Immature natural killer cell (primary cell): ENCODE results near the gene SLC8A1. TPM values are rescaled to one million over a fixed set of nuclear protein-coding genes. Genes with fewer than 3 reads are reported as not detected.

Source experiments
- DNase-seq, 3 donors: peaks; one replicate each; pipeline ENCODE4 v3.0.0; 2022; ENCODE audit warnings: mixed read lengths in 1 of 3
- H3K27ac Mint-ChIP-seq, 6 donors: one replicate each; pipeline ENCODE4 v1.8.0; 2020; ENCODE audit warnings: mixed read lengths in 6 of 6, mild to moderate bottlenecking in 5 of 6, inconsistent platforms in 4 of 6, moderate library complexity in 3 of 6
- H3K27me3 Mint-ChIP-seq, 3 donors: one replicate each; pipeline ENCODE4 v1.8.0; 2020 to 2021; ENCODE audit warnings: low read depth in 3 of 3, mild to moderate bottlenecking in 3 of 3, mixed read lengths in 3 of 3, moderate library complexity in 3 of 3, inconsistent platforms in 1 of 3
- H3K36me3 Mint-ChIP-seq, 3 donors: one replicate each; pipeline ENCODE4 v1.8.0; 2020; ENCODE audit warnings: mixed read lengths in 3 of 3, inconsistent platforms in 2 of 3, mild to moderate bottlenecking in 2 of 3
- H3K4me1 Mint-ChIP-seq, 2 donors: one replicate each; pipeline ENCODE4 v1.8.0; 2020; ENCODE audit warnings: inconsistent platforms in 2 of 2, mild to moderate bottlenecking in 2 of 2, mixed read lengths in 2 of 2, moderate library complexity in 1 of 2
- H3K4me3 Mint-ChIP-seq, 5 donors: one replicate each; pipeline ENCODE4 v1.8.0; 2020; ENCODE audit warnings: mild to moderate bottlenecking in 5 of 5, mixed read lengths in 5 of 5, inconsistent platforms in 3 of 5, moderate library complexity in 3 of 5
- H3K9me3 Mint-ChIP-seq, 6 donors: one replicate each; pipeline ENCODE4 v1.8.0; 2020; ENCODE audit warnings: mild to moderate bottlenecking in 6 of 6, mixed read lengths in 6 of 6, inconsistent platforms in 4 of 6, moderate library complexity in 3 of 6
- polyA plus RNA-seq, 3 donors: library from polyadenylated mRNA; unstranded; fragments of 300-500 nt; fragmentation: Illumina TruSeq; gene quantifications; one replicate each; pipeline ENCODE4 v1.2.3, GENCODE V29; 2021

SLC8A1 gene
- polyA plus RNA-seq, 3 donors from 2014 or later = 0.01 to 0.34 (median 0.11) TPM

DNA sequence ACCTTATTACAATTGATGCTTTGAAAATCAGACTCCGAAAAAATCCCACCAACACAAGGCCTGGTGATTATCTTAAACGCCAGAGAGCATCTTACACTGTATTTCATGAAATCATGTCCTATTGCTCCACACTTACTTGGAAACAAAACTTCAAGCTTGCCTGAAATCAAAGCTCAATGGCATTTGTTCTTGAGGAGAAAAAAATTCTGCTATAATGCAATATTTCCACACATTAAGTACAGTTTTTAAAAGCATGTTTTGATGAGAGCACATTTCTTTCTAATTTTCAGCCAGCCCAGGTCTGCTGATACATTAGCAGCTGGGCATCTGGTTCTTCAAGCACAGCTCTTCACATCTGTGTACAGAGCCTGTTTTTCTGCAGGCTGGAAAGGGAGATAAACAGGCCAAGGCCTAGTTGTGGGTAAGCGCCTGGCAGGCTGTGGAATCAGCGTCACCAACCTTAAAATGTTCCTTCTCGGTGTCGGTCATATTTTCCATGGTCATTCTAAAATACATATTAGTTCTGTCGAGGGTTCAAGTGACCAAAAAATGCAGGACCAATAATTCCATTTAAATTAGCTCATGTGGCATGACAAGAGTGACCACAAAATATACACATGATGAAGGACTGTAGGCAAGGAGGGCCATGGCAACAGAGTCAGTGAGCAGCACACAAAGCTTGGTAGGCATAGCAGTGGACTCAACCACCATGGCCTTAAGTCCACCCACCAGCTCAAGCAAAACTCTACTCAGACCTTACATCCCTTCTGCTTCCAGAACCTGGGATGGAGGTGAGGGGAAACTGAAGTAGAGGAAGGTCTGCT lies 20.9 kb downstream of the SLC8A1 start:
- H3K36me3 Mint-ChIP-seq = no peaks in the 10 kb centered on the region
- H3K9me3 Mint-ChIP-seq = peaks cover 1 to 13% (median 9%) of the 10 kb centered on the region in 6 donors
- no peak overlapping the region for H3K27ac Mint-ChIP-seq
- no peaks in the 10 kb centered on the region for H3K4me1 Mint-ChIP-seq
- peaks cover 0 to 3% (median 0%) of the 10 kb centered on the region in 3 donors for H3K27me3 Mint-ChIP-seq
- no peak for DNase-seq
- H3K4me3 Mint-ChIP-seq = no peak overlapping the region

DNA sequence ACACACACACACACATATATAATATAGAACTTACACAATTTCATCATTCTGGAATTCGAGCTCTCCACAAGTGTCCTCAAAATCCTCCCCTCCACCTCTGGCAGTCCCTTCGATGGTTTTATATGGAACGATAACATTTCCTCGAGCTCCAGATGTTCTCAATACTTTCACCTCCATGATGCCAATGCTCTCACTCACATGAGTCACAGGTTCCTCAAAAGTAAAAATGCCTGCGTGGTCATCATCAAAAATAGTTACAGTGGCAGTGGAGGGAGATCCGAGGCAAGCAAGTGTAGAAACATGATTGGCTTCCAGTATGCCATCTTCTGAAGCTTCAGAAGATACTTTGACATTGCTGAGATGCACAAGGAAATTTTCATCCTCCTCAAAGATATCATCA lies 23.5 kb downstream of the SLC8A1 start:
- Mint-ChIP-seq H3K4me3 (no peak overlapping the region), H3K27me3 (peaks cover 0 to 3% (median 0%) of the 10 kb centered on the region in 3 donors), H3K36me3 (no peaks in the 10 kb centered on the region), H3K4me1 (no peaks in the 10 kb centered on the region), H3K9me3 (peaks cover 1 to 13% (median 7%) of the 10 kb centered on the region in 6 donors), H3K27ac (peak overlapping the region in 1 of 6 donors; percentile 34)
- DNase-seq = no peak

DNA sequence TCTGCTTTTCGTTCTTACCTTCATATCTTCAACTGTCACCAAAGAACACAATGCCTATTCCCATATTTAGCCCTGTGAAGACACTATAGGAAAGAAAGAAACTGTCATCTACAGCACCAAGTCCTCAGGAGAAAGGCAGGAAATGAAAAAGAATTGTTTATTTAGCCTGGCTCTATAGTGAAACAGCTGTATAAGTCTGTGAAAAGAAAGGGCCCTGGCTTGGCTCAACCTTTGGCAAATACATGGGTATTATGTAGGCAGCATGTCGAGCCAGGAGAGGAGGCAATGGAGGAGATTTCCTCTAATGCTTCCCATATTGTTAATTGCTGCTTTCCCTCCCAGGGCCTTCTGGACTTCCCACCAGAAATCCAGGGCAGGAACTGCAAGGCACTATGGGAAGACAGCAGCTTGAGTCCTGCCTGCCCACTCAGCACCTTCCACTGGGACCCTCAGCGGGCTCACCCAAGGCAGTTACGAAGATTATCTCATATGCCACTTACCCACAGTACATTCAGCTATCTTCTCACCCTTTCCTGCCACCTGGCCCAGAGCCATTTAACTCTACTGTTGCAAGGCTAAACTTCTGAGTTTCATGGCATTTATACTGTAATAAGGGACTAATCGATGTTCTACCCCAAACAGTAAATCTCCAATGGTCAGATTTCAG lies 30.1 kb downstream of the SLC8A1 start:
- Mint-ChIP-seq H3K9me3 (peaks cover 0 to 5% (median 0%) of the 10 kb centered on the region in 6 donors), H3K27me3 (peaks cover 0 to 5% (median 2%) of the 10 kb centered on the region in 3 donors), H3K36me3 (peaks cover 0 to 4% (median 0%) of the 10 kb centered on the region in 3 donors), H3K27ac (no peak overlapping the region), H3K4me3 (no peak overlapping the region), H3K4me1 (no peaks in the 10 kb centered on the region)
- DNase-seq = no peak

DNA sequence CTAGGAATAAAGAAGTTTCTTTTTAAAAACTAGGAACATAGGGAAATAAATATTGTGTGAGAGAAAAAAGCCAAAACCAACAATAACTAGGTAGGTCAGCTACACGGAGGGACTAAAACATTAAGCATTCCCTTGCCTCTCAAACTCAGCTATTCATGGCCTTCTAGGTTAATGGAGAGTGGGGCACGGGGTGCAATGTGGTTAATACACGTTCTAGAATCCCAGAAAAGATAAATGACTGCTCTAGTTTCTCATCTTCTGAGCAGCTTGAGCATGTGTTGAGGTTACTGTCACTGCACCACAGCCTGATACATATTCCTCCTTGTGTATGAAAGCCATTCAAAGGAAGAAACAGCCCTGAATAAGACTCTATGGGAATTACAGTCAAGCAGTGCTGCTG lies 31.4 kb downstream of the SLC8A1 start:
- H3K4me1 Mint-ChIP-seq = no peaks in the 10 kb centered on the region
- DNase-seq = no peak
- no peak overlapping the region for H3K27ac Mint-ChIP-seq
- peaks cover 0 to 3% (median 0%) of the 10 kb centered on the region in 6 donors for H3K9me3 Mint-ChIP-seq
- peaks cover 0 to 4% (median 0%) of the 10 kb centered on the region in 3 donors for H3K36me3 Mint-ChIP-seq
- H3K27me3 Mint-ChIP-seq = peaks cover 0 to 5% (median 2%) of the 10 kb centered on the region in 3 donors
- no peak overlapping the region for H3K4me3 Mint-ChIP-seq

DNA sequence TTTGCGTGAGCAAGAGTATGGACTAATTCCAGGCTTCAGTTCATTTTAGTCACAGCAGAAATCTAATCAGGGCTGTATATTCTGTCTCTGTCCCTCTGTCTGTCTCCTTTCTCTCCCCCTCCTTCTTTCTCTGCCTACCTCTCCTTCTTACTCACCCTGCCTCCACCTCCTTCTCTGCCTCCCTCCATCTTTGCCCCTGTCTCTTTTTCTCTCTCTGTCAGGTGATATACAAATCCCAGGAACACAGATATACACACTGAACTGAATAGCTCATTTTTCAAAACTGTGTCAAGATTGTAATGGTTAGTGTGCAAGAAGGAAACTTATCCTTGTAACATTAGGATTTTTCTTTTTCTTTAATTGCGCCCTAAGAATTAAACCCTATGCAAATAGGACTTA lies 32.5 kb downstream of the SLC8A1 start:
- no peak for DNase-seq
- peaks cover 0 to 5% (median 5%) of the 10 kb centered on the region in 3 donors for H3K27me3 Mint-ChIP-seq
- peaks cover 0 to 3% (median 0%) of the 10 kb centered on the region in 6 donors for H3K9me3 Mint-ChIP-seq
- no peak overlapping the region for H3K27ac Mint-ChIP-seq
- H3K36me3 Mint-ChIP-seq = peaks cover 0 to 4% (median 0%) of the 10 kb centered on the region in 3 donors
- H3K4me1 Mint-ChIP-seq = no peaks in the 10 kb centered on the region
- no peak overlapping the region for H3K4me3 Mint-ChIP-seq

DNA sequence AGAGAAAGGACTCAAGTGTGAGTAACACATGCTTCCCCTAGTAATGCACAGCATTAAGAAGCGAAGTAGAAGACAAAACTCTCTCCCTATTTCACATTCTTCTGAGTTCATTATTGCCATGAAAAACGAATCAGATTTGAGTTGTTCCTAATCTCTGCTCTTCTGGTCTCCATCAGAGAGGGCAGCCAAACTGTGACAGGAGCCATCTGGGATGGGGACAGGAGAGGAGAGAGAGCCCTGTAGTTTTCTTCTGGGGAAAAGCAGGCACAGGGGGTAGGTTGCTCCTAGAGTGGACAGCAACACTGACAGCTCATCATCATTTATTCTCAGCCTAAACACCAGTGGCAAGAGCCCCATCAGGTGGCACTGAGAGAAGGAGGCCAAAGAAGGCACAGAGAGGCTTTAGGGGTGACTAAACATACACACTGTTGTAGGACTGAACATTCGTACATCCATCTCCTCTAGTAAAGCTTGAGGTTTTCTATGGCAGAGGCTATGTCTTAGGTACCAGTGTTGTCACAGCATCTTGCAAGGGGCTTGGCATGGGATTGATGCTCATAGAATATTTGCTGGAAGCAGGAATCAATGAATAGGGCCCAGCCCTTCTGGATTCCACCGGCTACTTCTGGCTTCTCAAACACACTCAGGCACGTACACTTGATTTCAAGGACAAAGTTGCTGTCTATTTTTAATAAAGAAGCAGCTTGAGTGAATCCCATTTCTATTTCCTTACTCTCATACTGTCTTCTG lies 33.1 kb downstream of the SLC8A1 start:
- H3K36me3 Mint-ChIP-seq = peaks cover 0 to 4% (median 0%) of the 10 kb centered on the region in 3 donors
- no peaks in the 10 kb centered on the region for H3K4me1 Mint-ChIP-seq
- peaks cover 0 to 3% (median 0%) of the 10 kb centered on the region in 6 donors for H3K9me3 Mint-ChIP-seq
- no peak for DNase-seq
- H3K4me3 Mint-ChIP-seq = no peak overlapping the region
- H3K27ac Mint-ChIP-seq = no peak overlapping the region
- peaks cover 0 to 5% (median 5%) of the 10 kb centered on the region in 3 donors for H3K27me3 Mint-ChIP-seq

DNA sequence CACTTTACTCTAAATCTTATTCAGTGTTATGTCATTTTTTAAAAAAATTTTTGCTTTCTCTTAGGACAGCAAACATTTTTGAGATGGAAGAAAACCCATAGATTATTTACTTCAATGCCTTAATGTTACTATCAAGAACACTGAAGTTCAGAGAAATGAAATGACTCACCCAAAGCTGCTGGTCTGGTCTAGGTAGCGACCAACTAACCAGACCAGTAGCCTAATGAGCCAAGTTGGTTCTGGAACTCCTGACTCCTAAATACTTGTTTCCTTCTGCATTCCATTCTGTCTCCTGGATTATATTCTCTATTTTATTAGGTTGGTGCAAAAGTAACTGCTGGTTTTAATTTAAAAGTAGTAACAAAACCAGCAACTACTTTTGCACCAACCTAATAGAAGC lies 35.4 kb downstream of the SLC8A1 start:
- H3K27ac Mint-ChIP-seq = no peak overlapping the region
- no peaks in the 10 kb centered on the region for H3K4me1 Mint-ChIP-seq
- H3K27me3 Mint-ChIP-seq = peaks cover 0 to 5% (median 5%) of the 10 kb centered on the region in 3 donors
- DNase-seq = no peak
- H3K9me3 Mint-ChIP-seq = peaks cover 0 to 3% (median 0%) of the 10 kb centered on the region in 6 donors
- H3K4me3 Mint-ChIP-seq = no peak overlapping the region
- peaks cover 0 to 4% (median 0%) of the 10 kb centered on the region in 3 donors for H3K36me3 Mint-ChIP-seq

DNA sequence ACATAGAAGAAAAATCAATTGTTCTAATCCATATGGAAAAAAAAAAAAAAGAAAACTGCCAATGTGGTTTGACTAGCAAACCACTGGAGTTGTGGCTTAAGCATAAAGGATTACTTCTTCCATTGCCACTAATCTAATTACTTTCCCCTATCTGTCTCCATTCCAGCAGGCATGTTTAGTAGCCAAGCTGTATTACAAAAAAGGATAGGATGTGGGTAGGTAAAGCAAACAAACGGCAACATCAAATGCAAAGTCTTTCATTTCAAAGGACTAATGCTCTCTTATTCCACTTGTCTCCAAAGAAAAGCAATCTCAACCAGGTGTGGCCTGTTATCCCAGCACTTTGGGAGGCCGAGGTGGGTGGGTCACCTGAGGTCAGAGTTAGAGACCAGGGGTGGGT lies 36.5 kb downstream of the SLC8A1 start:
- H3K36me3 Mint-ChIP-seq = no peaks in the 10 kb centered on the region
- no peaks in the 10 kb centered on the region for H3K4me1 Mint-ChIP-seq

DNA sequence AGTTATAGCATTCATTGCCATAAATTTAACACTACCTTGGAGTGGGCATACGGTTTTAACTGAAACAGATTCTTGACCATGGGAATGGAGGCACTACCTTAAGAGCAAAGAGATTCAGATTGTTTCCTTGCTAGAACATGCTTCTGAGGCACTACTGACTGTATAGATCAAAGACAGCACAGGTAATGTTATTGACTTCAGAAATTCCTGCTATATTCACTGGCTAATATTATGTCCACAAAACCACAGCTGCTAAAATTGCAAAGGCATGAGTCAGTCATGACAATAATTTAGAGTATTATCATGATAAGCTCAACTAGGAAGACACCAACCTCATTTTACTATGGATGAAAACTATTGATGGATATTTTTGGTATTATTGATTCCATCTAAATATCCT lies 39.4 kb downstream of the SLC8A1 start:
- Mint-ChIP-seq H3K36me3 (no peaks in the 10 kb centered on the region), H3K4me1 (no peaks in the 10 kb centered on the region), H3K27me3 (peaks cover 0 to 3% (median 0%) of the 10 kb centered on the region in 3 donors), H3K4me3 (no peak overlapping the region), H3K27ac (no peak overlapping the region), H3K9me3 (peaks cover 0 to 7% (median 1%) of the 10 kb centered on the region in 6 donors)
- no peak for DNase-seq

More for the DNA sequence above, 36.5 kb downstream of the SLC8A1 start:
- Mint-ChIP-seq H3K9me3 (no peaks in the 10 kb centered on the region), H3K4me3 (no peak overlapping the region), H3K27ac (no peak overlapping the region), H3K27me3 (peaks cover 0 to 5% (median 2%) of the 10 kb centered on the region in 3 donors)
- DNase-seq = no peak

DNA sequence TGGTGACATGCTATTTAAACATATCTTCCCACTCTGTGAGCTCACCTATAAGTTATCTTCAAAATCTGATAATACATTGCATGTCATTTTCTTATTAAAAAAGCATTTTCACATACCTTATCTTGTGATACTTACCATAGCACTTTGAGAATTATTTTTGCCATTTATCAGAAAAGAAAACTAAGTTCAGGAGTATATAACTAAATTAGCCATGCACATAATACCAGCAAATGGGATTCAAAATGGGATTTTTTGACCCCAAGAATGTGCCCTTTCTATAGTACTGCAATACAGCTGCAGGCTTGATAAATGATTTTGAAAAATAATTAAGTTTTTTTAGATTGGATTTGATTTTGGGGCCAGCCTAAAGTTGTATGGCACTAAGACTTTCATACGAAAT lies 41.2 kb downstream of the SLC8A1 start:
- Mint-ChIP-seq H3K4me3 (no peak overlapping the region), H3K36me3 (no peaks in the 10 kb centered on the region), H3K9me3 (peaks cover 0 to 7% (median 2%) of the 10 kb centered on the region in 6 donors), H3K27ac (no peak overlapping the region), H3K27me3 (peaks cover 0 to 3% (median 0%) of the 10 kb centered on the region in 3 donors), H3K4me1 (no peaks in the 10 kb centered on the region)
- no peak for DNase-seq

DNA sequence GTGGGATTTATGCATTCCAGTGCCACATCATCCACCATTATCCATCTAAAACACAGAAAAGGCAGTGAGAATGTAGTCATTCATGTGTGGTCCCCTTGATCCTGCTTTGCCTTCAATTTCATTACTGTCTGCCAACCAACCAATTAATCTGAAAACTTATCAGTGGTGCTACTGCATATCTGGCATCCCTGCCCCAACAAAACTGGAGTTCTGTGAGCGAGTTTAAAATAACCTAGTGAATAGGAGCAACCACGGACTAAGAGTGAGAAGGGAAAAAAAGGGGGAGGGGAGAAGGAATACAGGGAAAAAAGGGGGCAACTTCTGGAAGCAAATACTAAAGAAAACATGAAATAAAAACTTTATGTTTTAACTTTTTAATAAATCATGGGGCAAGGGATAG lies 42.2 kb downstream of the SLC8A1 start:
- Mint-ChIP-seq H3K4me3 (no peak overlapping the region), H3K9me3 (peaks cover 0 to 7% (median 2%) of the 10 kb centered on the region in 6 donors), H3K4me1 (no peaks in the 10 kb centered on the region), H3K27me3 (peaks cover 0 to under 1% (median 0%) of the 10 kb centered on the region in 3 donors), H3K27ac (no peak overlapping the region), H3K36me3 (no peaks in the 10 kb centered on the region)
- DNase-seq = no peak

DNA sequence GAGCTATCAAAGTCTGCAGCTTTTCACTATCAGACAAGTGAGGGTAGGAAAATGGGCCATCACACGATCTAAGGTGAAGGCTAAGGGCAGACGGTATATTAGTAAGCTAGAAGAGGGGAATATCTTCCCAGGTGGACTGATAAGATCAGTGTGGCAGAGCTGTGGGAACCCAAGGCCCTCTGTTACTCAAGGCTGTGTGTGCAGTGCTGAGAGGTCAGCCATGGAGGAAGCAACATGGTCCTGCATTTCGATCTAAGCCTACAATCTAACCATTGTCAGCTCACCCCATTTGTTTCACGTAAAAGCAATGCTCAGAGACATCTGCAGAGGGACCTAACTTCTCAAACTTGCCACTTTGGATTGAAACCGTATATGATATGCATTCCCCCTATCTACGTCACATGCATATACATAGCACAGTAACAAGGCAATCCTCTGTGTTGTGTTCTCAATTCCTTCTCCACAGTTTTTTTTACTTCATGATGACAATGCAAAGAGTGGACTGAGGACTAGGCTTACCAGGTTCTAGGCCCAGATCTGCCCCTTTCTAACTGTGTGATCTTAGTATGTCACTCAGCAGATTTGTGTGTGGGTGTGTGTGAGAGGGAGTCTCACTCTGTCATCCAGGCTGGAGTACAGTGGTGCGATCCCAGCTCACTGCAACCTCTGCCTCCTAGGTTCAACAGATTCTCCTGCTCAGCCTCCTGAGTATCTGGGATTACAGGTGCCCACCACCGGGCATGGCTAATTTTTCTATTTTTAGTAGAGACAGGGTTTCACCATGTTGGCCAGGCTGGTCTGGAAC lies 45.2 kb downstream of the SLC8A1 start:
- Mint-ChIP-seq H3K36me3 (no peaks in the 10 kb centered on the region), H3K27me3 (no peaks in the 10 kb centered on the region), H3K4me1 (no peaks in the 10 kb centered on the region), H3K9me3 (peaks cover 0 to 7% (median 2%) of the 10 kb centered on the region in 6 donors), H3K4me3 (no peak overlapping the region), H3K27ac (no peak overlapping the region)
- DNase-seq = no peak

DNA sequence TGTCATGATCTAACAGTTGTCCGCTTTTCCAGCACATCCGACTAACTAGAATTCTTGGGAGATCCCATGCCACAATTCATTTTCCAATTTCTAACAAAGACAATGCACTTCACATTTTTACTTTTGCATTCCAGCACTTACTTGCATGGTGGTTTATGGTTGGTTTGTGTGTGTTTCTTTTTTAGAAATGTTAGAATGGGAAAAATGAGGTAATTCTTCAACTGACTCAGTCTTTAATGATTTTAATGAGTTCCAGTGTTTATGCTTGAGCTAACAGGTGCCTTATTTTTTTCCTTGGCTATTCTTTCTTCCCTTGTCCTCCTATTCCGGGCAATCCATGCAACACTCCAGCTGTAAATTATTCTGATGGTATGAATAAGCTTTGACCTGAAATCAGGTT lies 46.4 kb downstream of the SLC8A1 start:
- no peaks in the 10 kb centered on the region for H3K36me3 Mint-ChIP-seq
- H3K27ac Mint-ChIP-seq = no peak overlapping the region

More for the DNA sequence above, 46.4 kb downstream of the SLC8A1 start:
- peaks cover 2 to 8% (median 6%) of the 10 kb centered on the region in 6 donors for H3K9me3 Mint-ChIP-seq
- no peaks in the 10 kb centered on the region for H3K27me3 Mint-ChIP-seq
- DNase-seq = no peak
- no peak overlapping the region for H3K4me3 Mint-ChIP-seq
- H3K4me1 Mint-ChIP-seq = no peaks in the 10 kb centered on the region
